Peyer's patch (tissue), 4 donors: ENCODE data around the gene DOCK2.

Source experiments
- POLR2A ChIP-seq, 2 donors: fragments of 450-650 bp; IDR thresholded peaks; one replicate each; pipeline ENCODE4 v1.5.1; 2017; ENCODE audit warnings: antibody characterized with exemption in 2 of 2, mild to moderate bottlenecking in 2 of 2, moderate library complexity in 2 of 2
- TF ChIP-seq, protein P1 (sequence below), 6 experiments: fragments of 450-650 bp in 4 of 6; fragments of 200-600 bp in 2 of 6; sonication (generic) in 1 of 6; IDR thresholded peaks; one replicate each; pipeline ENCODE4 v1.5.1; 2017 to 2019; ENCODE audit warnings: antibody characterized with exemption in 6 of 6, mild to moderate bottlenecking in 3 of 6, moderate library complexity in 1 of 6

DNA sequence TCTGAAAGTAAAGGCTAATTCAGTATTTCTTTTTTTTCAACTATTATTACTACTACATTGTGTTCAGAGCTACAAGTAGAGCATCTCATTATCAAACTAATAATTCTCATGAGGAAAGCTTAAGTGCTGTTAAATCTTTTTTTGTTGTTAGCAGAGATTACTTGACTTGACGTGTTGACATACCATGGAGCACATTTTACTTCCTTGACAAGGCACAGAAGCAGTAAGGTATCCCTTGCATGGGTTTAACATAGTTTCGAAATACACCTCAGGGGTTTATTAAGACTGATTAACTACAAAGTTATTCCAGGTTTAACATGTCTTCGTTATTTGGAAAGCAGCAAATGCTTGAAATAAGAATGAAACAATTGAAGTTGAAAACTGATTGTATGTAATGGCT lies 46.5 kb upstream of the DOCK2 start:
- no peak for TF ChIP-seq POLR2A (IDR thresholded peaks at IDR 0.05)
- TF ChIP-seq, protein P1, sequence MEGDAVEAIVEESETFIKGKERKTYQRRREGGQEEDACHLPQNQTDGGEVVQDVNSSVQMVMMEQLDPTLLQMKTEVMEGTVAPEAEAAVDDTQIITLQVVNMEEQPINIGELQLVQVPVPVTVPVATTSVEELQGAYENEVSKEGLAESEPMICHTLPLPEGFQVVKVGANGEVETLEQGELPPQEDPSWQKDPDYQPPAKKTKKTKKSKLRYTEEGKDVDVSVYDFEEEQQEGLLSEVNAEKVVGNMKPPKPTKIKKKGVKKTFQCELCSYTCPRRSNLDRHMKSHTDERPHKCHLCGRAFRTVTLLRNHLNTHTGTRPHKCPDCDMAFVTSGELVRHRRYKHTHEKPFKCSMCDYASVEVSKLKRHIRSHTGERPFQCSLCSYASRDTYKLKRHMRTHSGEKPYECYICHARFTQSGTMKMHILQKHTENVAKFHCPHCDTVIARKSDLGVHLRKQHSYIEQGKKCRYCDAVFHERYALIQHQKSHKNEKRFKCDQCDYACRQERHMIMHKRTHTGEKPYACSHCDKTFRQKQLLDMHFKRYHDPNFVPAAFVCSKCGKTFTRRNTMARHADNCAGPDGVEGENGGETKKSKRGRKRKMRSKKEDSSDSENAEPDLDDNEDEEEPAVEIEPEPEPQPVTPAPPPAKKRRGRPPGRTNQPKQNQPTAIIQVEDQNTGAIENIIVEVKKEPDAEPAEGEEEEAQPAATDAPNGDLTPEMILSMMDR (IDR thresholded peaks at IDR 0.05), result no peak
